Panc1 (cell line): Measurements from ENCODE around the gene RASSF6. TPM values are rescaled to one million over a fixed set of nuclear protein-coding genes. Genes with fewer than 3 reads are reported as not detected.

ENCODE experiments used
- ATAC-seq: fragments of 200-7000 bp; cut with Tn5 transposase; 2 replicates; pipeline ENCODE4 v1.9.1; 2020; ENCODE audit warnings: mild to moderate bottlenecking, moderate library complexity
- BruUV-seq: library from RNA; stranded (reverse); fragments of 400-500 nt; replicated peaks from 2 replicates; lab custom pipeline; 2021; lab: Mats Ljungman, UMichigan
- CTCF ChIA-PET: fragments of 300-600 bp; sonication (Branson Sonifier 250); formaldehyde crosslinking; loops from one replicate; lab custom pipeline; 2022; ENCODE audit warnings: antibody characterized with exemption; lab: Charles Lee
- POLR2A ChIA-PET: fragments of 300-600 bp; sonication (Branson Sonifier 250); formaldehyde crosslinking; loops from one replicate; lab custom pipeline; 2022; ENCODE audit warnings: antibody characterized with exemption; lab: Charles Lee
- DNase-seq: peaks from one replicate; pipeline ENCODE4 v3.0.0-alpha.2; 2010; ENCODE audit warnings: low read depth, low spot score
- H3K27ac ChIP-seq: 2 replicates; pipeline ENCODE4 v1.5.1; 2011; ENCODE audit warnings: mild to moderate bottlenecking, low read length, inconsistent platforms
- H3K27me3 ChIP-seq: fragments of 200-500 bp; sonication (Bioruptor generic); 2 replicates; pipeline ENCODE4 v1.6.0; 2014; ENCODE audit warnings: low read length, inconsistent platforms; ENCODE audit not compliant: control insufficient read depth, insufficient read depth
- H3K36me3 ChIP-seq: fragments of 200-500 bp; sonication (Bioruptor generic); 2 replicates; pipeline ENCODE4 v1.5.1; 2014; ENCODE audit warnings: inconsistent platforms, mild to moderate bottlenecking, low read length, moderate library complexity; ENCODE audit not compliant: control insufficient read depth, insufficient read depth
- H3K4me1 ChIP-seq: 2 replicates; pipeline ENCODE4 v1.5.1; 2011; ENCODE audit warnings: inconsistent platforms, mild to moderate bottlenecking, low read length, moderate library complexity; ENCODE audit not compliant: control insufficient read depth, insufficient read depth
- H3K4me3 ChIP-seq, 2 experiments: 2 replicates each; pipeline ENCODE4 v1.5.1; 2011 to 2012; ENCODE audit warnings: low read depth in 2 of 2, low read length in 2 of 2, mild to moderate bottlenecking in 2 of 2, inconsistent platforms in 1 of 2, moderate library complexity in 1 of 2
- H3K9me3 ChIP-seq: fragments of 200-500 bp; sonication (Bioruptor generic); 2 replicates; pipeline ENCODE4 v1.5.1; 2014; ENCODE audit warnings: low read depth, mild to moderate bottlenecking, inconsistent platforms, low read length, moderate library complexity; ENCODE audit not compliant: control insufficient read depth, insufficient read depth
- POLR2AphosphoS5 ChIP-seq: IDR thresholded peaks from 2 replicates; pipeline ENCODE4 v1.6.1; 2012; ENCODE audit warnings: mild to moderate bottlenecking, low read depth, low read length, moderate library complexity
- SIN3A ChIP-seq: IDR thresholded peaks from 2 replicates; pipeline ENCODE4 v1.6.1; 2012; ENCODE audit warnings: low read depth, mild to moderate bottlenecking, low read length, moderate library complexity, borderline replicate concordance; ENCODE audit not compliant: insufficient read depth
- TCF7L2 ChIP-seq: IDR thresholded peaks from 2 replicates; pipeline ENCODE4 v1.6.1; 2011; ENCODE audit warnings: mild to moderate bottlenecking, low read depth, low read length, inconsistent platforms
- in situ Hi-C: cut with HindIII; loops from 2 replicates; pipeline ENCODE4 v1.10.0; 2016; ENCODE audit warnings: low sequenced_read_pairs, low pct_unique_long_range_greater_than_20kb
- intact Hi-C: fragments of 100-400 bp; cut with micrococcal nuclease; formaldehyde crosslinking; loops from one replicate; pipeline ENCODE4 v1.10.0; 2022; ENCODE audit not compliant: unreplicated experiment
- total RNA-seq: library from RNA; stranded (reverse); gene quantifications from one replicate; pipeline ENCODE4 v1.2.1, GENCODE V29; 2021; ENCODE audit not compliant: unreplicated experiment
- TF ChIP-seq, protein P1 (sequence below): fragments of 450-650 bp; IDR thresholded peaks from 2 replicates; pipeline ENCODE4 v1.5.1; 2017; ENCODE audit warnings: mild to moderate bottlenecking
- TF ChIP-seq, protein P2 (sequence below), 2 experiments: IDR thresholded peaks; 2 replicates each; pipeline ENCODE4 v1.6.1; 2011 to 2012; ENCODE audit warnings: low read depth in 2 of 2, control low read depth in 1 of 2, low read length in 1 of 2, mild to moderate bottlenecking in 1 of 2, moderate library complexity in 1 of 2; ENCODE audit not compliant: insufficient read depth in 1 of 2

Gene RASSF6
- total RNA-seq, 1 experiment from 2014 or later: 0.15 TPM

DNA sequence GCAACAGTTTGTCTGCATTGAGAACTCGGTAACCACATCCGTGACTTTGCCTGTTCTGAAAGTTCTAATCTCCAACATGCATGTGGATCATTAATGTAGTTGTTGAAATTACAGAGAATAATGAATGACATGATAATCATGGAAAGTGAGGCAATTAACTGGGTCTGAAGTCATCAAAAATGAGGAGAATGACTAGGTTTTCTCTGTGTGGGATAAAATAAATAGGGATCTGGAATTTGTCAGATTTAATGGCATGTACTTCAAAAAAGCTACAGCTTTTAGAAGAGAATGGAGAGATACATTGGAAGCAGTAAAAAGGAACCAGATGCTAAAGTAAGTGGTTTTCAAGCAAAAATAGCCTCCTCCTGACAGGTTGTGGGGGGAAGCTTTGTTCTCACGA, 79.4 kb downstream of the RASSF6 start:
- no peak for DNase-seq
- ATAC-seq: no peak
- no peaks in the 10 kb centered on the region for H3K4me1 ChIP-seq
- CTCF ChIA-PET: no interaction called here
- no peak overlapping the region for H3K27ac ChIP-seq
- H3K4me3 ChIP-seq: no peak overlapping the region
- TF ChIP-seq SIN3A: no peak
- no TSS peak for BruUV-seq
- intact Hi-C loops: no loop called here
- H3K9me3 ChIP-seq: no peaks in the 10 kb centered on the region
- no peaks in the 10 kb centered on the region for H3K36me3 ChIP-seq
- no peaks in the 10 kb centered on the region for H3K27me3 ChIP-seq
- POLR2A ChIA-PET: no interaction called here
- in situ Hi-C loops: no loop called here

DNA sequence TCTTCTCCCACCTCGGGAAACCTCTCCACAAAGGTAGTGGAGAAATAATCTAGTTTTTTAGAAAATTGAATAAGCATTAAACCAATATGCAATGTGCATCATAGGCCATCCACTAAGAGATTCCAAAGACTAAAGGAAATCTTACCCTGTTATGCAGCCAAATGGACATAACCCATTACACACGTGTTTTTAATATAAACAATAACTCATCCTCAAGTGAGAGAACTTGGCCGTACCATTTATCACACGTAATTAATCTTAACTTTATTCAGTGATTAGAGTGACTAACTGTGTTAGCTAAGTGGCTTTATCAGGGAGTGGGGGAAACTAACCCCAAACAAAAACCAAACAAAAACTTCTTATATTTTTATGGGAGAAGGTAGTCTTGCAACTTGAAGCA, 80.8 kb downstream of the RASSF6 start:
- TF ChIP-seq, protein P1, sequence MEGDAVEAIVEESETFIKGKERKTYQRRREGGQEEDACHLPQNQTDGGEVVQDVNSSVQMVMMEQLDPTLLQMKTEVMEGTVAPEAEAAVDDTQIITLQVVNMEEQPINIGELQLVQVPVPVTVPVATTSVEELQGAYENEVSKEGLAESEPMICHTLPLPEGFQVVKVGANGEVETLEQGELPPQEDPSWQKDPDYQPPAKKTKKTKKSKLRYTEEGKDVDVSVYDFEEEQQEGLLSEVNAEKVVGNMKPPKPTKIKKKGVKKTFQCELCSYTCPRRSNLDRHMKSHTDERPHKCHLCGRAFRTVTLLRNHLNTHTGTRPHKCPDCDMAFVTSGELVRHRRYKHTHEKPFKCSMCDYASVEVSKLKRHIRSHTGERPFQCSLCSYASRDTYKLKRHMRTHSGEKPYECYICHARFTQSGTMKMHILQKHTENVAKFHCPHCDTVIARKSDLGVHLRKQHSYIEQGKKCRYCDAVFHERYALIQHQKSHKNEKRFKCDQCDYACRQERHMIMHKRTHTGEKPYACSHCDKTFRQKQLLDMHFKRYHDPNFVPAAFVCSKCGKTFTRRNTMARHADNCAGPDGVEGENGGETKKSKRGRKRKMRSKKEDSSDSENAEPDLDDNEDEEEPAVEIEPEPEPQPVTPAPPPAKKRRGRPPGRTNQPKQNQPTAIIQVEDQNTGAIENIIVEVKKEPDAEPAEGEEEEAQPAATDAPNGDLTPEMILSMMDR: no peak
- TF ChIP-seq, protein P2, sequence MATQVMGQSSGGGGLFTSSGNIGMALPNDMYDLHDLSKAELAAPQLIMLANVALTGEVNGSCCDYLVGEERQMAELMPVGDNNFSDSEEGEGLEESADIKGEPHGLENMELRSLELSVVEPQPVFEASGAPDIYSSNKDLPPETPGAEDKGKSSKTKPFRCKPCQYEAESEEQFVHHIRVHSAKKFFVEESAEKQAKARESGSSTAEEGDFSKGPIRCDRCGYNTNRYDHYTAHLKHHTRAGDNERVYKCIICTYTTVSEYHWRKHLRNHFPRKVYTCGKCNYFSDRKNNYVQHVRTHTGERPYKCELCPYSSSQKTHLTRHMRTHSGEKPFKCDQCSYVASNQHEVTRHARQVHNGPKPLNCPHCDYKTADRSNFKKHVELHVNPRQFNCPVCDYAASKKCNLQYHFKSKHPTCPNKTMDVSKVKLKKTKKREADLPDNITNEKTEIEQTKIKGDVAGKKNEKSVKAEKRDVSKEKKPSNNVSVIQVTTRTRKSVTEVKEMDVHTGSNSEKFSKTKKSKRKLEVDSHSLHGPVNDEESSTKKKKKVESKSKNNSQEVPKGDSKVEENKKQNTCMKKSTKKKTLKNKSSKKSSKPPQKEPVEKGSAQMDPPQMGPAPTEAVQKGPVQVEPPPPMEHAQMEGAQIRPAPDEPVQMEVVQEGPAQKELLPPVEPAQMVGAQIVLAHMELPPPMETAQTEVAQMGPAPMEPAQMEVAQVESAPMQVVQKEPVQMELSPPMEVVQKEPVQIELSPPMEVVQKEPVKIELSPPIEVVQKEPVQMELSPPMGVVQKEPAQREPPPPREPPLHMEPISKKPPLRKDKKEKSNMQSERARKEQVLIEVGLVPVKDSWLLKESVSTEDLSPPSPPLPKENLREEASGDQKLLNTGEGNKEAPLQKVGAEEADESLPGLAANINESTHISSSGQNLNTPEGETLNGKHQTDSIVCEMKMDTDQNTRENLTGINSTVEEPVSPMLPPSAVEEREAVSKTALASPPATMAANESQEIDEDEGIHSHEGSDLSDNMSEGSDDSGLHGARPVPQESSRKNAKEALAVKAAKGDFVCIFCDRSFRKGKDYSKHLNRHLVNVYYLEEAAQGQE (IDR thresholded peaks at IDR 0.05; ENCODE audit: insufficient read depth in 1 of 2, low read depth in 2 of 2, low read length in 1 of 2): no peak
- TF ChIP-seq POLR2AphosphoS5: no peak
- TF ChIP-seq SIN3A: no peak
- no peak for TF ChIP-seq TCF7L2
- no peaks in the 10 kb centered on the region for H3K4me1 ChIP-seq
- no peaks in the 10 kb centered on the region for H3K36me3 ChIP-seq
- H3K4me3 ChIP-seq: no peak overlapping the region
- H3K27ac ChIP-seq: no peak overlapping the region
- POLR2A ChIA-PET: no interaction called here
- DNase-seq (no peak), ATAC-seq (no peak)
- H3K27me3 ChIP-seq: no peaks in the 10 kb centered on the region
- in situ Hi-C loops (no loop called here), intact Hi-C loops (no loop called here)
- CTCF ChIA-PET: no interaction called here
- BruUV-seq: no TSS peak
- no peaks in the 10 kb centered on the region for H3K9me3 ChIP-seq

DNA sequence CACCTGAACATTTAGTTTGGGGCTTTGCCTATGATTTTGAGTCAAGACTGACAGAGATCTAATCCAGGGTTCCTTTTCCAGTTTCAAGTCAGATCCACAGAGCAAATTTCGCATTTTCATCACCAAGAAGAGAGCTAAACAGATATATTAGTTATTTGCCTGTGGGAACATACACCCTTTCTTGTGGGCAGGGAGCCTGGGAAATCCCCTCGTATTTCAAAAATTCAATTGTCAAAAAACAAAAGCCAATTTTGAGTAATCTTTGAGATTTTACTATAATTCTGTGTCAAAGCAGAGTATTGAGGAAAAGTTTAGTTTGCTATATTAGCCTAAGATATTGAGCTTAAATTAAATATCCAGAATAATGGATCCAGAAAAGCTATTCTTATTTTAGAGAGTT, 82.1 kb downstream of the RASSF6 start:
- Histone ChIP-seq H3K9me3 (no peaks in the 10 kb centered on the region), H3K4me1 (no peaks in the 10 kb centered on the region), H3K27me3 (no peaks in the 10 kb centered on the region), H3K27ac (no peak overlapping the region), H3K36me3 (no peaks in the 10 kb centered on the region), H3K4me3 (no peak overlapping the region)
- in situ Hi-C loops (no loop called here), intact Hi-C loops (no loop called here)
- CTCF ChIA-PET: no interaction called here
- DNase-seq (no peak), ATAC-seq (no peak)
- BruUV-seq: no TSS peak
- no peak for TF ChIP-seq POLR2AphosphoS5
- POLR2A ChIA-PET: no interaction called here
